Transverse colon (tissue), 4 donors: ENCODE results near the gene LINGO3.

Source experiments
- CTCF ChIP-seq, 5 experiments: fragments of 200-600 bp in 3 of 5; fragments of 450-650 bp in 2 of 5; sonication (generic) in 3 of 5; IDR thresholded peaks; 1 replicate in 2 of 5; 2 replicates in 3 of 5; pipeline ENCODE4 v1.5.1; 2016 to 2017; ENCODE audit warnings: antibody characterized with exemption in 5 of 5, inconsistent platforms in 3 of 5, mild to moderate bottlenecking in 2 of 5, moderate library complexity in 1 of 5
- POLR2A ChIP-seq: fragments of 450-650 bp; IDR thresholded peaks from one replicate; pipeline ENCODE4 v1.6.1; 2016; ENCODE audit warnings: antibody characterized with exemption, mild to moderate bottlenecking, moderate library complexity
- POLR2AphosphoS5 ChIP-seq, 3 donors: sonication (generic); formaldehyde crosslinking; IDR thresholded peaks; one replicate each; pipeline ENCODE4 v1.6.1; 2016; ENCODE audit warnings: antibody characterized with exemption in 3 of 3

GRCh38 chr19:2338055-2338615 is 30.2 kb upstream of the LINGO3 start:
- TF ChIP-seq CTCF (IDR thresholded peaks at IDR 0.05) (no peak), POLR2AphosphoS5 (IDR thresholded peaks at IDR 0.05) (no peak), POLR2A (no peak)
